Measurements from ENCODE around the gene RTL10.

RTL10 gene

DNA sequence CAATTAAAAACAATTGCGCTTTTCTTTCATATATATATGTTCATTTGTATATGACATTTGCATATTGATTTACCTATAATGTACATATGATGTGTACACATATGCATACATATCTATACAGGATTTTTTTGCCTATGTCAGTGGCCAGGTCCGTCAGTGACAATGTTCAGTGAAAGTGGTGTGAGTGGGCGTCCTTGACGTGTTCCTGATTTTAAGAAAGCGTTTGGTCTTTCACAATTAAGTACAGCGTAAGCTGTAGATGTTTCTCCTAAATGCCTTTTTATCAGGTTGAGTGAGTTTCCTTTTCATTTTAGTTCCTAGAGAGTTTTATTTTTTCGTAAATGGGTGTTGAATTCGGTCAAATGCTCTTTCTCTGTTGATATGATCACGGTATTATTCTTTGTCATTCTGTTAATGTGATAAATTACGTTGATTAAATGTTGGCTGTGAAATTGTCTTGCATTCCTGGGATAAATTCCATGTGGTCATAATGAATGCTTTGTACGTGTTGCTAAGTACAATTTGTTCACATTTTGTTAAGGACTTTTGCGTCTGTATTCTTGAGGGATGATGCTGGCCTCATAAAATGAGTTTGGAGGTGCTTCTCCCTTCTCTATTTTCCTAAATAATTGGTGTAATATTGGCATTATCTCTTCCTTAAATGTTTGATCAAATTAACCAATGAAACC, 10.6 kb upstream of the RTL10 start:
- TF ChIP-seq, protein P1, sequence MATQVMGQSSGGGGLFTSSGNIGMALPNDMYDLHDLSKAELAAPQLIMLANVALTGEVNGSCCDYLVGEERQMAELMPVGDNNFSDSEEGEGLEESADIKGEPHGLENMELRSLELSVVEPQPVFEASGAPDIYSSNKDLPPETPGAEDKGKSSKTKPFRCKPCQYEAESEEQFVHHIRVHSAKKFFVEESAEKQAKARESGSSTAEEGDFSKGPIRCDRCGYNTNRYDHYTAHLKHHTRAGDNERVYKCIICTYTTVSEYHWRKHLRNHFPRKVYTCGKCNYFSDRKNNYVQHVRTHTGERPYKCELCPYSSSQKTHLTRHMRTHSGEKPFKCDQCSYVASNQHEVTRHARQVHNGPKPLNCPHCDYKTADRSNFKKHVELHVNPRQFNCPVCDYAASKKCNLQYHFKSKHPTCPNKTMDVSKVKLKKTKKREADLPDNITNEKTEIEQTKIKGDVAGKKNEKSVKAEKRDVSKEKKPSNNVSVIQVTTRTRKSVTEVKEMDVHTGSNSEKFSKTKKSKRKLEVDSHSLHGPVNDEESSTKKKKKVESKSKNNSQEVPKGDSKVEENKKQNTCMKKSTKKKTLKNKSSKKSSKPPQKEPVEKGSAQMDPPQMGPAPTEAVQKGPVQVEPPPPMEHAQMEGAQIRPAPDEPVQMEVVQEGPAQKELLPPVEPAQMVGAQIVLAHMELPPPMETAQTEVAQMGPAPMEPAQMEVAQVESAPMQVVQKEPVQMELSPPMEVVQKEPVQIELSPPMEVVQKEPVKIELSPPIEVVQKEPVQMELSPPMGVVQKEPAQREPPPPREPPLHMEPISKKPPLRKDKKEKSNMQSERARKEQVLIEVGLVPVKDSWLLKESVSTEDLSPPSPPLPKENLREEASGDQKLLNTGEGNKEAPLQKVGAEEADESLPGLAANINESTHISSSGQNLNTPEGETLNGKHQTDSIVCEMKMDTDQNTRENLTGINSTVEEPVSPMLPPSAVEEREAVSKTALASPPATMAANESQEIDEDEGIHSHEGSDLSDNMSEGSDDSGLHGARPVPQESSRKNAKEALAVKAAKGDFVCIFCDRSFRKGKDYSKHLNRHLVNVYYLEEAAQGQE (IDR thresholded peaks at IDR 0.05; ENCODE audit: insufficient read depth in 1 of 2, low read depth in 2 of 2, low read length in 2 of 2) = no peak
- TF ChIP-seq SIN3A (IDR thresholded peaks at IDR 0.05; ENCODE audit: borderline replicate concordance, insufficient read depth, low read length) (no peak), TAF1 (IDR thresholded peaks at IDR 0.05; ENCODE audit: borderline replicate concordance, insufficient read depth, low read length) (no peak), POLR2AphosphoS5 (IDR thresholded peaks at IDR 0.05; ENCODE audit: low read depth, low read length) (no peak), FOXP2 (optimal IDR thresholded peaks at IDR 0.05; ENCODE audit: borderline replicate concordance, extremely low read depth, extremely low read length, insufficient read depth) (no peak)

DNA sequence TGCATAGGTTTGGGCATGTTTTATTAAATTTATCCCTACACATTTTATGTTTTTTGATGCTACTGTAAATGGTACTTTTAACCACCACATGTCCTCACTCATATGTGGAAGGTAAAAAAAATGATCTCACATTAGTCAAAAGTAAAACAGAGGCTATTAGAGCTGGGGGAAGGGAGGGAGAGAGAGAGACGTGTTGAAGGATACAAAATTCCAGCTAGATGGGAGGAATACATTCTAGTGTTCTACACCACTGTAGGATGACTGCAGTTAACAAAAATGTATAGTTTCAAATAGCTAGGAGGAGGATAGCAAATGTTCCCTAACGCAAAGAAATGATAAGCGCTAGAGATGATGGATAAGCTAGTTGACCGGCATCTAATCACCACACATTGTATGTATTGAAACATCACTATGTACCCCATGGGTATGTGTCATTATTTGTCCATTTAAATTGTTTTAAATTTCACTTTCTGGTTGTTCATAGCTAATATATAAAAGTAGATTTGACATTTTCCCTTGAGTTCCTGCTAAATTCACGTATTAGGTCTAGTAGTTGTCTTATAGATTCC, 9.9 kb upstream of the RTL10 start:
- TF ChIP-seq, protein P1 (IDR thresholded peaks at IDR 0.05; ENCODE audit: insufficient read depth in 1 of 2, low read depth in 2 of 2, low read length in 2 of 2) = no peak
- TF ChIP-seq POLR2AphosphoS5 (IDR thresholded peaks at IDR 0.05; ENCODE audit: low read depth, low read length) (no peak), SIN3A (IDR thresholded peaks at IDR 0.05; ENCODE audit: borderline replicate concordance, insufficient read depth, low read length) (no peak), FOXP2 (optimal IDR thresholded peaks at IDR 0.05; ENCODE audit: borderline replicate concordance, extremely low read depth, extremely low read length, insufficient read depth) (no peak), TAF1 (IDR thresholded peaks at IDR 0.05; ENCODE audit: borderline replicate concordance, insufficient read depth, low read length) (no peak)

DNA sequence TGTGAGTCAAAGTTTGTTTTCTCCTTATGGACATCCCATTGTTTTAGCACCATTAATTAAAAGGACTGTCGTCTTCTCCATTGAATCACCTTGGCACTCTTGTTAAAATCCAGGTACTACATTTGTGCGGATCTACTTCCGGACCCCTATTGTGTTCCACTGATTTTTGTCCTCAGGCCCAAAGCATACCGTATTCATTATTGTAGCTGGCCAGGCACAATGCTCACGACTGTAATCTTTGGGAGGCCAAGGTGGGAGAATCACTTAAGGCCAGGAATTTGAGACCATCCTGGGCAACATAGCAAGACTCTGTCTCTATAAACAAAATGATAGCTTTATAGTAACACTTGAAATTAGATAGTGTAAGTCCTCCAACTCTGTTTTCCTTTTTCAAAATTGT, 8.9 kb upstream of the RTL10 start:
- TF ChIP-seq FOXP2 (optimal IDR thresholded peaks at IDR 0.05; ENCODE audit: borderline replicate concordance, extremely low read depth, extremely low read length, insufficient read depth) (no peak), POLR2AphosphoS5 (IDR thresholded peaks at IDR 0.05; ENCODE audit: low read depth, low read length) (no peak), TAF1 (IDR thresholded peaks at IDR 0.05; ENCODE audit: borderline replicate concordance, insufficient read depth, low read length) (no peak), SIN3A (IDR thresholded peaks at IDR 0.05; ENCODE audit: borderline replicate concordance, insufficient read depth, low read length) (no peak)
- TF ChIP-seq, protein P1 (IDR thresholded peaks at IDR 0.05; ENCODE audit: insufficient read depth in 1 of 2, low read depth in 2 of 2, low read length in 2 of 2) = no peak

DNA sequence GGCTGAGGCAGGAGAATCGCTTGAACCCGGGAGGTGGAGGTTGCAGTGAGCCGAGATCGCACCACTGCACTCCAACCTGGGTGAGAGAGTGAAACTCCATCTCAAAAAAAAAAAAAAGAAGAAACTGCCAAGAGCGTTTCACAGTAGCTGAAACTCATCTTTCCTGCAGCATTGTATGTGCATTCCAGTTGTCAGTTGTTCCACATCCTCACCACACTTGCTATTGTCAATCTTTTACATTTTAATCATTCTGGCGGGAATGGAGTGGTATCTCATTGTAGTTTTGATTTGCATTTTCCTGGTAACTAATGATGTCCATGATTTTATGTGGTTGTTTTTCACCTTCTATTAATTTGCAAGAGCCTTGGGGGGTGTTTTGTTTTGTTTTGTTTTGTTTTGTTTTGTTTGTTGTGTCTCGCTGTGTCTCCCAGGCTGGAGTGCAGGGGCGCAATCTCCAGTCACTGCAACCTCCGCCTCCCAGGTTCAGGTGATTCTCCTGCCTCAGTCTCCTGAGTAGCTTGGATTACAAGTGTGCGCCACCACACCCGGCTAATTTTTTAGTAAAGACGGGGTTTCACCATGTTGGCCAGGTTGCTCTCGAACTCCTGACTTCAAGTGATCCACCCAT, 8.1 kb upstream of the RTL10 start:
- TF ChIP-seq, protein P1 (IDR thresholded peaks at IDR 0.05; ENCODE audit: insufficient read depth in 1 of 2, low read depth in 2 of 2, low read length in 2 of 2) = no peak
- no peak for TF ChIP-seq TAF1 (IDR thresholded peaks at IDR 0.05; ENCODE audit: borderline replicate concordance, insufficient read depth, low read length)
